IPS DF 4.7 (cell line): ENCODE measurements around the gene NR5A1.

Experiments used
- DNase-seq: peaks from one replicate; pipeline ENCODE4 v3.0.0-alpha.2; 2013; ENCODE audit warnings: low spot score; ENCODE audit errors: extremely low read depth

The NR5A1 gene

GRCh38 chr9:124499216-124499615 lies 8.0 kb downstream of the NR5A1 start:
- DNase-seq = no peak

GRCh38 chr9:124498499-124499146 lies 8.6 kb downstream of the NR5A1 start:
- DNase-seq = no peak

DNA sequence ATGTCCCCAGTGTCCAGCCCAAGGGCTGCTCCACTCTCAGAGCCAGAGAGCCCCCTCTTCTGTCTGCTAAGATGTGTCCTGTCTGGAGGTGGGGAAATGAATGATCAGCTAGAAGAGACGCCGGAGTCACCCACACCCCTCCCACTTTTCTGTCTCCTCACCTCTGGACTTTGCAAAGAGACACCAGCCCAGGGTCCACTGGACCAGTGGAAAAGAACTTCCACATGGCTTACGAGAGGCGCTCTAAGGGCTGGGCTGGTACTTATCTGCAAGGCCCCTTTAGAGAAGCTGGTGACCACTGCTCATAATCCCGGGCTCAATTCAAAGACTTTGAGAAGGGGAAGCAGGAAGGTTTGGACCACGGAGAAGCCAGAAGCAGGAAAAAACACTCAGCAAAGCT lies 9.2 kb downstream of the NR5A1 start:
- no peak for DNase-seq

- DNase-seq = no peak
These were observed 9.8 kb downstream of the NR5A1 start for GRCh38 chr9:124497441-124497840.

DNA sequence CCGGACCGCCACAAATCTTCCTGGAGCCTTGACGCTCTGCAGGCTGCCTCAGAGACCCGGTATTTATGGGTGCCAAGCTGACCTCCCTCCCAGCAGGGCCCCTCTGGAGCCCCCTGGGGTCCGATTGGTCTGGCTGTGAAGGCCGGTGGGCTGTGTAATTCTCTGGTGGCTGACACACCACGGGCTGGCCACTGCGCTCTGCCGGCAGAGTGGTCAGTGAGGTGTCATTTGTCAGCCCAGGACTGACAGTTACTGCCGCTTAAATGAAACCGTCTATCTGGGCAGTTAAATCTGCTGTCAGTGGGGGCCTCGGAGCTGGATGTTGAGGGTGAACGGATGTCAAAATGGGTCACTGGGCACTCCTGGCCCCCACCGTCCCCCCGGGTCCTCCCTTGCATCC lies 10.7 kb downstream of the NR5A1 start:
- DNase-seq = no peak

- no peak for DNase-seq
These were observed 11.1 kb downstream of the NR5A1 start for GRCh38 chr9:124496075-124496449.

- DNase-seq = no peak
These were observed 11.8 kb downstream of the NR5A1 start for GRCh38 chr9:124495126-124496074.

GRCh38 chr9:124493794-124494479 lies 13.3 kb downstream of the NR5A1 start:
- DNase-seq = no peak

- no peak for DNase-seq
These were observed 14.0 kb downstream of the NR5A1 start for GRCh38 chr9:124493218-124493617.

DNA sequence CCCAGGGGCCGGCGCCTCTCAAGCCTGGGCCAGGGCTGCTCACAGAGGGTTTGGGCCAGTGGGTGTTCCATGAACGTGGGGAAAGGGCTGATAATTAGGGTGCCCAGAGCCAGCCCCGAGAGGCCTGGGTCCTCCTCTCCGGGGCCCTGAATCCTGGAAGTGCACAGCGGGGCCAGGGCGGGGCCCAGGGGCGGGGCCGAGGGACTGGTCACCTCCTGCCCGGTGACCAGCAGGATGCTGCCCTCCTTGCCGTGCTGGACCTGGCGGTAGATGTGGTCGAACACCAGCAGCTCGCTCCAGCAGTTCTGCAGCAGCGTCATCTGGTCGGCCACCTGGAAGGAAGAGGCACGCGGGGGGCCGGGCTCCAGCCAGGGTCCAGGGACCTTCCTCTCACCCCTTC lies 14.4 kb downstream of the NR5A1 start:
- no peak for DNase-seq

DNA sequence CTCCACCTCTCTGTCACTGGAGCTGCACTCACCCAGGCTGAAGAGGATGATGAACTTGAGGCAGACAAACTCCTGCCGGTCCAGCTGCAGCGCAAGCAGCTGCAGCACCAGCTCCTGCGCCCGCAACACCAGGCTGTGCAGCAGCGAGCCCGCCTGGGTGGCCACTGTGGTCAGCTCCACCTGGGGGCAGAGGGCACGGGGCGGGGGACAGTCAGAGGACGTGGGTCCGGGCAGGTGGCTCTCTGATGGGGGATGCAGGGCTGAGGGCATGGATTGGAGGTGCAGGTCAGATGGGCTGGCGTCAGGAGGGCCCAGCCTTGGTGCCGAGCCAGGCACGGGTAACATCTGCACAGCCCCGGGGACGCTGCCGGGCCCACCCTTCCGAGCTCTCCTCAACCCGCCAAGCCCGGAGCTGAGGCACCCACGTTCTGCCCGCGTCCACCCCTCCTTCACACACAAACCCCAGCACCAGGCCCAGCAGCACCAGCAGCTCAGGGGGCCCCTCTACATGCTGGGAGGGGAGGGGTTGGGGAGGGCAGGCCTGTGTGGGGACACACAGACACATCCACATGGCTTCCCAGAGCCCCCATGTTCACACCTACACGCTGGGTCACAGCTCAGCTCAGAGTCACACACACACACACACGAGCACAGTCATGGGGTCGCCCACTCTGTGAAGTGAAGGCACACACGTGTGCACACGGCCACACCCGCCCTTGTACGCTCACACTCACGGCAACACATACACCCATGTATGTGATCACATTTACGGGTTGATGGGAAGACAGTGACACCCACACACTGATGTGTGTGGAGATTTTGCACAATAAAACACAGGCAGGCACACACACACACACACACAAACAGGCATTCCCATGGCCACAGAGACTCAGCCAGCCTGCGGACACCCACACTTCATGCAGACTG lies 15.9 kb downstream of the NR5A1 start:
- DNase-seq = no peak

DNA sequence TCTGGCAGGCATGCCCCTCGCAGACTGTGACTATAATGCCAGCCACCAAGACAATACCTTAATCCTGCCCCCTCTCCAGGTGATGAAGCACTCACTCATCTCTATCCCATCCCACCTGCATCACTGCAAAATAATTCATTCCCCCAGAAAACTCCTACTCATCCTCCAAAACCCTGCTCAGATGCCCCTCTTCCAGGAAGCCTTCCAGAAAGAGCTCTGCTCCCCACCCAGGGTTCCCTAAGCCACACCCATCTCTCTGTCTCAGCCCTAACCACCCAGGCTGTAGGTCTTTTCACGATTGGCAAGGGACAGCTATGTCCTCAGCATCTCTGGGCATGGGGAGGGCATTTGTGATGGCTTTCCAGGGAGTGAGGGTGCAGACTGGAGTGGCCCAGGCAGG lies 17.2 kb downstream of the NR5A1 start:
- no peak for DNase-seq

DNA sequence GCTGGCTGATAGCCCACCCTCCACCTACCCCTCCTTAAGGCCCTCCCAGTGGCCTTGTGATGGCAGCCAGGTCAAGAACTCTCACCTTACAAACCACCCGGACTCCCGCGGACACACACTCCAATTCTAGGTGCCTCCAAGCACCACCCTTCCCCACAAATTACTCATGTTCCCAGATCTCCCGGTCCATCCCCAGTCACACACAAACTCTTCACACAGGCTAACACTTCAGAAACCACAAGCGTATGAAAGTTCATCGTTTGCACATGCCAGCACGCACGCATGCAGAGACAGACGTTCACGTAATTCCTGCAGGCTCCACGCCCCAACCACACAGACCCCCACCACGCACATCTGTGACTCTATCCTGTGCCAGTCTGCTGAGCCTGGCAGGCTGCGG lies 18.0 kb downstream of the NR5A1 start:
- DNase-seq = no peak

- no peak for DNase-seq
These were observed 18.5 kb downstream of the NR5A1 start for GRCh38 chr9:124488641-124489210.

GRCh38 chr9:124487260-124488182 lies 19.7 kb downstream of the NR5A1 start:
- no peak for DNase-seq

- DNase-seq = no peak
These were observed 20.4 kb downstream of the NR5A1 start for GRCh38 chr9:124486778-124487259.

GRCh38 chr9:124485936-124486335 lies 21.3 kb downstream of the NR5A1 start:
- DNase-seq = no peak

DNA sequence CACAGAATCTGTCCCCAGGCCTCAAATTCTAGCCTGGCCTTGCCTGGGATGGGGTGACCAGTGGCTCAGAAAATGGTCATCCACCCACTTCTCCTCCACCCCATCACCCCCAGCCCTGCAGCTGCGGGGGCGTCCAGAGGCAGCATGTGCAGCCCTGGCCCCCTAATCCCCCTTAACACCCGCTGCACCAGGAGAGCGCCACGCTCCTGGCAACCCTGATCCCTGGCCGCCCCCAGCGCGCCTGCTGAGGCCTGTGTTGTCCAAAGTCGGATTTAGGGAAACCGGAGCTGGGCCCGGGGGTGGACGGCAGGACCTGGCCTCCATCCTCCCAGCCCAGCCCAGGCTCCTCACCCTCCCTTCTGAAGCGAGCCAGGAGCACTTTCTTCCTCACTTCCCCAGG lies 22.0 kb downstream of the NR5A1 start:
- DNase-seq = no peak

- DNase-seq = no peak
These were observed 23.7 kb downstream of the NR5A1 start for GRCh38 chr9:124483481-124483880.
